Stimulated activated naive B cell treated with anti-CD40 and anti-IgM and Interleukin-4, amounts not matched to agents 10 μg/mL and 1 μg/mL and 100 μg/mL, for 72 hours (primary cell): ENCODE data around the gene RHBG.

Experiments
- ATAC-seq, 2 donors: fragments of 150-1000 bp; cut with Tn5 transposase; replicated peaks; 2 replicates each; pipeline ENCODE4 v1.10.0; 2021; ENCODE audit warnings: moderate library complexity in 1 of 2
- DNase-seq: peaks from one replicate; pipeline ENCODE4 v3.0.0; 2021
- H3K27ac Mint-ChIP-seq: one replicate; pipeline ENCODE4 v1.8.0; 2022; ENCODE audit warnings: mild to moderate bottlenecking, mixed read lengths
- H3K27me3 Mint-ChIP-seq, 2 donors: one replicate each; pipeline ENCODE4 v1.8.0; 2022; ENCODE audit warnings: mixed read lengths in 2 of 2
- H3K36me3 Mint-ChIP-seq, 2 donors: one replicate each; pipeline ENCODE4 v1.8.0; 2022; ENCODE audit warnings: mixed read lengths in 2 of 2, mild to moderate bottlenecking in 1 of 2
- H3K4me1 Mint-ChIP-seq, 2 donors: one replicate each; pipeline ENCODE4 v1.8.0; 2022; ENCODE audit warnings: mixed read lengths in 2 of 2, mild to moderate bottlenecking in 1 of 2
- H3K4me3 Mint-ChIP-seq, 2 donors: one replicate each; pipeline ENCODE4 v1.8.0; 2022; ENCODE audit warnings: mild to moderate bottlenecking in 2 of 2, mixed read lengths in 2 of 2, moderate library complexity in 1 of 2
- H3K9me3 Mint-ChIP-seq, 2 donors: one replicate each; pipeline ENCODE4 v1.8.0; 2022; ENCODE audit warnings: mixed read lengths in 2 of 2, mild to moderate bottlenecking in 1 of 2

Gene RHBG

GRCh38 chr1:156371553-156372264 lies 2.7 kb downstream of the RHBG start:
- Mint-ChIP-seq H3K9me3 (no peaks in the 10 kb centered on the region), H3K36me3 (no peaks in the 10 kb centered on the region), H3K4me3 (no peak overlapping the region), H3K4me1 (peaks cover 6 to 9% of the 10 kb centered on the region in 2 donors), H3K27me3 (peaks cover 55 to 70% of the 10 kb centered on the region in 2 donors), H3K27ac (no peak overlapping the region)
- DNase-seq (no peak), ATAC-seq (no peak)

- Mint-ChIP-seq H3K36me3 (no peaks in the 10 kb centered on the region), H3K27ac (no peak overlapping the region), H3K9me3 (no peaks in the 10 kb centered on the region), H3K27me3 (peaks cover 57 to 66% of the 10 kb centered on the region in 2 donors), H3K4me1 (peaks cover 6 to 9% of the 10 kb centered on the region in 2 donors), H3K4me3 (no peak overlapping the region)
- peak in 1 of 2 donors; percentile 41 for ATAC-seq
- DNase-seq: no peak
Observed at GRCh38 chr1:156372265-156372586, 3.2 kb downstream of the RHBG start.

- DNase-seq: no peak
- no peak for ATAC-seq
- peaks cover 52 to 67% of the 10 kb centered on the region in 2 donors for H3K27me3 Mint-ChIP-seq
- H3K9me3 Mint-ChIP-seq: no peaks in the 10 kb centered on the region
- no peak overlapping the region for H3K27ac Mint-ChIP-seq
- H3K36me3 Mint-ChIP-seq: no peaks in the 10 kb centered on the region
- H3K4me1 Mint-ChIP-seq: peaks cover 6 to 9% of the 10 kb centered on the region in 2 donors
- no peak overlapping the region for H3K4me3 Mint-ChIP-seq
Observed at GRCh38 chr1:156372876-156373275, 3.9 kb downstream of the RHBG start.

- Mint-ChIP-seq H3K27ac (no peak overlapping the region), H3K36me3 (no peaks in the 10 kb centered on the region), H3K9me3 (no peaks in the 10 kb centered on the region), H3K27me3 (peaks cover 48 to 61% of the 10 kb centered on the region in 2 donors), H3K4me3 (no peak overlapping the region), H3K4me1 (peaks cover 6 to 11% of the 10 kb centered on the region in 2 donors)
- DNase-seq: no peak
- no peak for ATAC-seq
Observed at GRCh38 chr1:156373546-156373945, 4.5 kb downstream of the RHBG start.

- ATAC-seq: no peak
- Mint-ChIP-seq H3K4me1 (peaks cover 0 to 8% of the 10 kb centered on the region in 2 donors), H3K36me3 (no peaks in the 10 kb centered on the region), H3K27ac (no peak overlapping the region), H3K27me3 (peaks cover 40 to 43% of the 10 kb centered on the region in 2 donors), H3K9me3 (no peaks in the 10 kb centered on the region), H3K4me3 (no peak overlapping the region)
- DNase-seq: no peak
Observed at GRCh38 chr1:156376146-156376545, 7.1 kb downstream of the RHBG start.

- no peak overlapping the region for H3K4me3 Mint-ChIP-seq
- H3K4me1 Mint-ChIP-seq: peaks cover 2 to 8% of the 10 kb centered on the region in 2 donors
- DNase-seq (no peak), ATAC-seq (no peak)
- H3K9me3 Mint-ChIP-seq: no peaks in the 10 kb centered on the region
- H3K36me3 Mint-ChIP-seq: no peaks in the 10 kb centered on the region
- peaks cover 34 to 37% of the 10 kb centered on the region in 2 donors for H3K27me3 Mint-ChIP-seq
- H3K27ac Mint-ChIP-seq: no peak overlapping the region
Observed at GRCh38 chr1:156376958-156377919, 8.2 kb downstream of the RHBG start.

- peaks cover 23 to 27% of the 10 kb centered on the region in 2 donors for H3K27me3 Mint-ChIP-seq
- H3K27ac Mint-ChIP-seq: no peak overlapping the region
- H3K4me3 Mint-ChIP-seq: no peak overlapping the region
- H3K4me1 Mint-ChIP-seq: peaks cover 5 to 8% of the 10 kb centered on the region in 2 donors
- DNase-seq (no peak), ATAC-seq (no peak)
- no peaks in the 10 kb centered on the region for H3K36me3 Mint-ChIP-seq
- no peaks in the 10 kb centered on the region for H3K9me3 Mint-ChIP-seq
Observed at GRCh38 chr1:156378557-156378956, 9.5 kb downstream of the RHBG start.

GRCh38 chr1:156379420-156380165 lies 10.6 kb downstream of the RHBG start:
- DNase-seq (no peak), ATAC-seq (no peak)
- no peaks in the 10 kb centered on the region for H3K36me3 Mint-ChIP-seq
- H3K4me3 Mint-ChIP-seq: no peak overlapping the region
- H3K27ac Mint-ChIP-seq: no peak overlapping the region
- peaks cover 17 to 20% of the 10 kb centered on the region in 2 donors for H3K27me3 Mint-ChIP-seq
- no peaks in the 10 kb centered on the region for H3K9me3 Mint-ChIP-seq
- peaks cover 5 to 8% of the 10 kb centered on the region in 2 donors for H3K4me1 Mint-ChIP-seq

- peaks cover 11 to 18% of the 10 kb centered on the region in 2 donors for H3K4me1 Mint-ChIP-seq
- no peak overlapping the region for H3K4me3 Mint-ChIP-seq
- peaks cover 26% of the 10 kb centered on the region in 2 donors for H3K27me3 Mint-ChIP-seq
- H3K36me3 Mint-ChIP-seq: no peaks in the 10 kb centered on the region
- H3K27ac Mint-ChIP-seq: no peak overlapping the region
- H3K9me3 Mint-ChIP-seq: no peaks in the 10 kb centered on the region
- DNase-seq (no peak), ATAC-seq (no peak)
Observed at GRCh38 chr1:156382561-156382960, 13.6 kb downstream of the RHBG start.

GRCh38 chr1:156383023-156383422 lies 14.0 kb downstream of the RHBG start:
- peak; percentile 91 to 93 for ATAC-seq
- no peak overlapping the region for H3K4me3 Mint-ChIP-seq
- H3K9me3 Mint-ChIP-seq: no peaks in the 10 kb centered on the region
- no peaks in the 10 kb centered on the region for H3K36me3 Mint-ChIP-seq
- H3K27ac Mint-ChIP-seq: no peak overlapping the region
- peaks cover 27 to 31% of the 10 kb centered on the region in 2 donors for H3K27me3 Mint-ChIP-seq
- peaks cover 11 to 18% of the 10 kb centered on the region in 2 donors for H3K4me1 Mint-ChIP-seq
- DNase-seq: peak; percentile 58

GRCh38 chr1:156384007-156384406 lies 15.0 kb downstream of the RHBG start:
- Mint-ChIP-seq H3K36me3 (no peaks in the 10 kb centered on the region), H3K4me1 (peaks cover 11 to 17% of the 10 kb centered on the region in 2 donors), H3K9me3 (no peaks in the 10 kb centered on the region), H3K27ac (no peak overlapping the region), H3K27me3 (peaks cover 36 to 37% of the 10 kb centered on the region in 2 donors), H3K4me3 (no peak overlapping the region)
- DNase-seq (no peak), ATAC-seq (no peak)

- H3K27ac Mint-ChIP-seq: no peak overlapping the region
- no peaks in the 10 kb centered on the region for H3K9me3 Mint-ChIP-seq
- ATAC-seq: no peak
- H3K4me3 Mint-ChIP-seq: no peak overlapping the region
- H3K27me3 Mint-ChIP-seq: peaks cover 43 to 44% of the 10 kb centered on the region in 2 donors
- DNase-seq: no peak
- H3K4me1 Mint-ChIP-seq: peaks cover 11 to 17% of the 10 kb centered on the region in 2 donors
- H3K36me3 Mint-ChIP-seq: no peaks in the 10 kb centered on the region
Observed at GRCh38 chr1:156384658-156385057, 15.6 kb downstream of the RHBG start.

- Mint-ChIP-seq H3K9me3 (no peaks in the 10 kb centered on the region), H3K4me1 (peaks cover 11 to 17% of the 10 kb centered on the region in 2 donors), H3K27me3 (peaks cover 52 to 53% of the 10 kb centered on the region in 2 donors), H3K27ac (no peak overlapping the region), H3K4me3 (no peak overlapping the region), H3K36me3 (no peaks in the 10 kb centered on the region)
- DNase-seq (peak; percentile 43), ATAC-seq (peak; percentile 68 to 70)
Observed at GRCh38 chr1:156385534-156386031, 16.6 kb downstream of the RHBG start.
